C4-2B (cell line): ENCODE measurements around the gene TK2.
"Not testable (repeated sequence)": the region's sequence is repeated elsewhere in the genome, so short reads cannot be mapped to it uniquely, and the experiment has no call there.

Experiments used
- CTCF ChIP-seq: fragments of 450-650 bp; conservative IDR thresholded peaks from 2 replicates; pipeline ENCODE4 v1.5.1; 2017; ENCODE audit warnings: mild to moderate bottlenecking
- ZFX ChIP-seq: fragments of 450-650 bp; IDR thresholded peaks from 2 replicates; pipeline ENCODE4 v1.6.1; 2017

GRCh38 chr16:66514980-66515595 lies 34.8 kb downstream of the TK2 start:
- not testable (repeated sequence) for TF ChIP-seq CTCF, ZFX
